ENCODE data around the gene ANKLE1.

Gene ANKLE1

DNA sequence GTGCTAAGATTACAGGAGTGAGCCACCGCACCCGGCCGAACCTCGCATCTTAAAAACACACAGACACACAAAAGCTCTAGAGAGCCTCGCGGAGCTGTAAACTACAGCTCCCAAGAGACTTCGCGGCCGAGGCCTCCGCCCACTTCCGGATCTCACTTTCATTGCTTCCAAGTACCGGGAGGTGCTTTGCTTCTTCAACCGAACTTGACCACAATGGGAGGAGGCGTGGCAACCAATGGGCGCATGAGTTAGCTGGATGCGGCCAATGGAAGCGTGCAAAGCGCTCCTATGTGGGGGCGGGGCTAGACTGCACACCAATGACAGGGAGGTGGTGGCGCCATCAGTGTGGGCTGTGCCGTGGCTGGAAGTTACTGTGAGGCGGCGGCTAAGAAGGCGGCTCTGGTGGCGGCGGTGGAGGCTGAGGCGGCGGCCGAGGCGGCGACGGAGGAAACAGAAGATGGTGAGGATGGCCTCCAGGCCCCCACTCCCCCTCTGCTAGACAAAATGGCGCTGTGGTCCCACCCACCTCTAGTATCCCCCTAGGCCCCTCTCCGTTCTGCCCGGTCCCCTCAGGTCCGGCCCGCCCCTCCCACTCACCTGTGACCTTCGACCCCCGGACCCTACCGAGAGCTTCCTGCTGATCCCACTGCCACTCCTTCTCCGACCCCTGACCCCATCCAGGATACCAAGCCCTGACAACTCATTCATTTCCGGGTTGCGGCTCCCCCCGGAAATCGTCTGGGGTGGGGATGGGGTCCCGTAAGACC lies 27.7 kb downstream of the ANKLE1 start, which contains the start of gene DDA1:
Gene DDA1 (plus strand): TSS at position 366 of the 767 bp plus-strand sequence. CDS start 92 bp downstream, at position 458.
- FAIRE-seq: peak; percentile 99

GRCh38 chr19:17309965-17310461 lies 28.3 kb downstream of the ANKLE1 start:
- no peak for FAIRE-seq

- no peak for FAIRE-seq
Observed at GRCh38 chr19:17311455-17312188, 29.9 kb downstream of the ANKLE1 start.

DNA sequence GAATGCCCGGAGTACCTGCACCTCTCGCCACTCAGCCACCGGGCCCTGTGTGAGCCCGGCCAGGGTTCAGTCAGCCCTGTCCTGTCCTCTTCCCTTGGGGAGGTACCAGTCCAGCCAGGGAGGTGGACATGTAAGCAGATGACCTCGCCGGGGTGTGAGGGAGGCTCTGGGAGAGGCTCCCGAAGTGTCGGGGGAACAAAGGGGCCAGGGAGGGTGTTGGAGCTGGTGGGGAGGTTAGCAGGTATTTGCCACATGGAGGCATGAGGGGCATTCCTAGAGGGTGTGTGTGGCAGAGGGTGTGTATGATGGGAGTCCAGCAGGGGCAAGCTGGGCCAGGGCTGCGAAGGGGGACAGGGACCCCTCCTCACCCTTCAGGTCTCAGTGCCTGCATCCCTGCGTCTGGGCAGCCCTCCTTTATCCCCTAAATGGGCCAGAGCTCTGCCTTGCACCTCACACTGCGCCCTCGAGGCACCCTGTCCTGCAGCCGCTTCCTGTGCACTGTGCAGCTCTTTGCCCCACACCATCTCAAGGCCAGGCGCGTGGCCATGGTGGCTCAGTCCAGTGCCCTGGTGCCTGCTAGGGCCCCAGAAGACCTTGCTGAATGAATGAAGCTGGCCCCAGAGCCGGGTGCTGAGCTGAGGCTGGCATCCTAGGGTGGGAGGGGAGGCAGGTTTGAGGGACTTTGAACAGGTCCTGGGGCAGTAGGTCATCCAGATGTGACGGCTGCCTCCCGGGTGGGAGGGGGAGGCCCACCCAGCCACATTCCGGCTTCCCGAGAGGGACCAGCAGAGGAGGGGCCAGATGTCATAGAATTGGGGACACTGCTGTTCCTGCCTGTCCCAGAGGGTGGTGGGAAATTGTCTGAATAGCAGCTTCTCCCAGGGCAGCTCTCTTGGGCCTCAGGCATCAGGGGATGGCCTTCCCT lies 30.8 kb downstream of the ANKLE1 start:
- FAIRE-seq: no peak

GRCh38 chr19:17314007-17314593 lies 32.4 kb downstream of the ANKLE1 start:
- FAIRE-seq: no peak

DNA sequence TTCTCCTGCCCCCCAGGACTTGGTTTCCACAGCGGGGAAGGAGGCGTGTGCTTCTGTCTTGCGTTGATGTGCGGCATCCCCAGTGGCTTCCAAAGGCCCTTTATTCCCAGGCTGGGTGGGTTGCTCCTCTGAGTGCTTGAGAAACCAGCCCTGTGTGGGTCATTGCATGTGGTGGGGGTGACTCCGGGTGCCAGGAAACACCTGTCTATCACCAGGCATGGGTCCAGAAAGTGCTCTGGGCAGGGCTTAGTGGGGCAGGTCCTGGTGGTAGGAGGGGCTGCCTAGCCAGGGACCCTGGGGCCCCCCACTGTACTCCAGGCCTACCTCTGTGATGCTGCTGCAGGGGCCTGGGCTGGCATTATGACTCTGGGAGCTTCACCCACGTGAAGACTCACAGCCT lies 37.3 kb downstream of the ANKLE1 start:
- no peak for FAIRE-seq

DNA sequence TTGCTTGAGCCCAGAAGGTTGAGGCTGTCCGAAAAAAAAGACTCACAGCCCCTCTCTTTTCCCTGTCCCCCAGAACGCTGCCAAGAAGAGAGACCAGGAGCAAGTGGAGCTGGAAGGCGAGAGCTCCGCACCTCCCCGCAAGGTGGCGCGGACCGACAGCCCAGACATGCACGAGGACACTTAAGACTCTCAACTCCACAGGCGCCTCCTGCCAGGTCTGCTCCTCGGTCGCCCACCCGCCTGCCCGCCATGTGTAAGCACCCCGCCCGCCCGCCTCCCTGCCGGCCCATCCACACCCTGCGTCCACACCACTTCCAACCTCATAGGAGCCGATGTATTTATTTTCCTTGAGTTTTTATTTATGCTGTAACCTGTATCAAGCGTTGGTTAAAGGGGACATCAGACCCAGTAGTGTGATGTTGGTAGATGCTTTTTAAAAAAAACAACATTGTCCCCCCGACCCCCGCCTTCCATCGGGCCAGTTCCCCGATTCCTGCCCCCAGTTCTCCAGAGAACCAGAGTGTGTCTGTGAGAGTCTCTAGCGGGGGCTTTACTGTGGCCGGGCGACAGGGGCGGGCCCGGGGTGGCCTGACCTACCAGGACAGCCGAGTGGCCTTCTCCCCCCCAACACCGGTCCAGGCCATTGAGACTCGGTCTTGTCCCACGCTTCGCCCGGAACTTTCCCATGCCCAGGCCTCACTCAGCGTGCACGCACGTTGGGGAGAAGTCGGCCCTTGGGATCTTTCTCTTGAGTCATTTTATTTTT lies 38.0 kb downstream of the ANKLE1 start:
- FAIRE-seq: no peak

- no peak for FAIRE-seq
Observed at GRCh38 chr19:17320435-17320834, 38.7 kb downstream of the ANKLE1 start.

- FAIRE-seq: no peak
Observed at GRCh38 chr19:17321655-17322489, 40.2 kb downstream of the ANKLE1 start.

GRCh38 chr19:17322854-17323253 lies 41.2 kb downstream of the ANKLE1 start:
- no peak for FAIRE-seq

- FAIRE-seq: no peak
Observed at GRCh38 chr19:17323300-17323963, 41.7 kb downstream of the ANKLE1 start.

GRCh38 chr19:17323964-17324332 lies 42.2 kb downstream of the ANKLE1 start:
- no peak for FAIRE-seq

DNA sequence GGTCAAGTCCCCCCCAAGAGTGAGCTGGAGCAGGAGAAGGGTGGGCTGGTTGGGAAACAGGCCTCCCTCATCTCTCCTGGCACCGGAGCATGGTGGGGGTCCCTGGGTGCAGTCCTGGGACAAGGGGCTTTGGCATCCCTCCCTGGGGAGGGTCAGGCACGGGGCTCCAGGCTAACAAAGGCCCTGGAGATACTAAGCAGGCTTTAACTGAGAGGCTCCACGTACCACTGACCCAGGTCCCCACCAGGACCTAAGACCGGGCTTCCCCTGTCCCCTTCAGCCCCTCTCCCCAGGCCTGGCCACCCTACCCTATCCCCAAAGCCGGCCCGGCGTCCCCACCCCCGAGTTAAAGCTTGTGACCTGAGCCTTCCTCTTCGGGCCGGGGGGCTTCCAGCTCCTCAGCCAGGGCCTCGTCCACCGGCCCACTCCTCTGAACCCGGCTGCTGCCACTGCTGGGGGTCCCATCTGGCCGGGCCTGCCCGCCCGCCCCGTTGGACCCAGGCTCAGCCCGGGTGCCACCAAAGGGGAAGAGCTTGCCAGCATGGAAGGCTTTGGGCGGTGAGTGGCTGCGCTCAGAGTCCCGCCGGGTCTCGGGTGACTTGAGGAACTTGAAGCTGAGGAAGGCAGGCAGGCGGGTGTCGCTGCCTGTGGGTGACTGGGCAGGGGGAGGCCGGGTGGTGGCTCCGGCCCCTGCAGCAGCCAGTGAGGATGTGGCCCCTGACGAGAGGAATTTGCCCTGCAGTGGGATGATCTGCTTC lies 42.8 kb downstream of the ANKLE1 start:
- no peak for FAIRE-seq

DNA sequence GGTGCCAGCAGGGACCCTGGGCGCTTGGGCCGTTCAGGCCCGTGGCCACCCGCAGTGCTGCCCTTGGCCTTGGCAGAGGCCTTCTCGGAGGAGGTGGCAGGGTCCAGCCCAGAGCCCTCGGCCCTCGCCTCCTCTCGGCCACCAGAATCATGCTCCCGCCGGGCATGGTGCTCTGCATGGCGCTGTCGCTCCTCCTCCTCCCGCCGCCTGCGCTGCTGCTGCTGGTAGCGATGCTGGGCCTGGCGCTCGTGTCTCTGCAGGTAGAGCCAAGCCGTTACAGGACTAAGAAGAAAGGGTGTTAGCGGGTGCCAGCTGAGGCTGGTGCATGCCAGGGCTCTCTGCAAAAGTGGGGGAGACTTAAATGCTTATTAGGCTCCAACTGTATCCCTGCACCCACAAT lies 43.4 kb downstream of the ANKLE1 start:
- FAIRE-seq: no peak

DNA sequence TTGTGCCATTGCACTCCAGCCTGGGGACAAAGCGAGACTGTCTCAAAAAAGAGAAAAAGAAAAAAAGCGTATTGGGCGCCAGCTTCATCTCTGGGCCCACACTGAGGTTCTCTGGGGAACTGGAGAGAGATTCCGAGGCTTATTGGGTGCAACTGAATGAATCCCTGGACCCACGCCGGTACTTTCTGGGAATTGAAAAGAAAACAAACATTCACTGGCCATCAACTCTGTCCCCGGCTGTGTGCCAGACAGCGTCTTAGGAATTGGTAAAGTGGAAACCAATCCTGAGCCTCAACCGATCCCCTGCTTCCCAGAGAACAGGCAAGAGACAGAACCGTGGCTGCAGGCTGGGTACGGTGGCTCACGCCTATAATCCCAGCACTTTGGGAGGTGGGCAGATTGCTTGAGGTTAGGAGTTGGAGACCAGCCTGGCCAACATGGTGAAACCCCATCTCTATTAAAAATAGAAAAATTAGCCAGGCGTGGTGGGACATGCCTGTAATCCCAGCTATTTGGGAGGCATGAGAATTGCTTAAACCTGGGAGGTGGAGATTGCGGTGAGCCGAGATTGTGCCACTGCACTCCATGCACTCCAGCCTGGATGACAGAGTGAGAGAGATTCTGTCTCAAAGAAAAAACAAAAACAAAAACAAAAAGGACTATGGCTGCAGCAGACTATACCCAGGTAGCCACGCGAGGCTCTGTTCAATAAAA lies 44.3 kb downstream of the ANKLE1 start:
- no peak for FAIRE-seq

GRCh38 chr19:17326595-17326966 lies 44.9 kb downstream of the ANKLE1 start:
- no peak for FAIRE-seq

GRCh38 chr19:17327068-17327653 lies 45.5 kb downstream of the ANKLE1 start:
- no peak for FAIRE-seq
